GM23338 (cell line): ENCODE measurements around the gene TNFAIP8L3. TPM values are rescaled to one million over a fixed set of nuclear protein-coding genes. Genes with fewer than 3 reads are reported as not detected.

ENCODE experiments used
- ATAC-seq: fragments of 200-7000 bp; cut with Tn5 transposase; 3 replicates; pipeline ENCODE4 v1.9.1; 2020
- DNase-seq: peaks from one replicate; pipeline ENCODE4 v3.0.0-alpha.2; 2015; ENCODE audit warnings: low spot score
- H2AFZ ChIP-seq: fragments of 200-600 bp; sonication (generic); 2 replicates; pipeline ENCODE4 v1.8.0; 2016; ENCODE audit warnings: antibody characterized with exemption, mild to moderate bottlenecking, moderate library complexity
- H3F3A ChIP-seq: fragments of 200-600 bp; sonication (generic); replicated peaks from 2 replicates; pipeline ENCODE4 v1.8.0; 2017; ENCODE audit warnings: antibody characterized with exemption, mixed run types, low read depth
- H3K27ac ChIP-seq: fragments of 200-600 bp; sonication (generic); 2 replicates; pipeline ENCODE4 v1.6.1; 2016; ENCODE audit warnings: low read depth
- H3K27me3 ChIP-seq: fragments of 200-600 bp; sonication (generic); 2 replicates; pipeline ENCODE4 v1.8.0; 2016; ENCODE audit warnings: mild to moderate bottlenecking, mixed run types, moderate library complexity; ENCODE audit not compliant: insufficient read depth
- H3K36me3 ChIP-seq: fragments of 200-600 bp; sonication (generic); 2 replicates; pipeline ENCODE4 v1.8.0; 2016; ENCODE audit warnings: mild to moderate bottlenecking; ENCODE audit not compliant: insufficient read depth
- H3K4me1 ChIP-seq: fragments of 200-600 bp; sonication (generic); 2 replicates; pipeline ENCODE4 v1.8.0; 2016; ENCODE audit warnings: mild to moderate bottlenecking, moderate library complexity; ENCODE audit not compliant: insufficient read depth
- H3K4me2 ChIP-seq: fragments of 200-600 bp; sonication (generic); 2 replicates; pipeline ENCODE4 v1.7.1; 2017; ENCODE audit warnings: mixed run types
- H3K4me3 ChIP-seq: fragments of 200-600 bp; sonication (generic); 2 replicates; pipeline ENCODE4 v1.6.1; 2016; ENCODE audit warnings: mixed run types
- H3K79me2 ChIP-seq: fragments of 200-600 bp; sonication (generic); replicated peaks from 2 replicates; pipeline ENCODE4 v1.8.0; 2017; ENCODE audit warnings: mild to moderate bottlenecking; ENCODE audit not compliant: insufficient read depth
- H3K9me2 ChIP-seq: fragments of 200-600 bp; sonication (generic); 2 replicates; pipeline ENCODE4 v1.8.0; 2017; ENCODE audit not compliant: insufficient read depth
- H4K20me1 ChIP-seq: fragments of 200-600 bp; sonication (generic); replicated peaks from 2 replicates; pipeline ENCODE4 v1.8.0; 2017; ENCODE audit warnings: mild to moderate bottlenecking; ENCODE audit not compliant: insufficient read depth
- H3K27ac Mint-ChIP-seq: 2 replicates; pipeline ENCODE4 v1.8.0; 2020; ENCODE audit warnings: inconsistent platforms, mild to moderate bottlenecking, moderate library complexity, mixed read lengths
- H3K27me3 Mint-ChIP-seq: 3 replicates; pipeline ENCODE4 v1.8.0; 2022; ENCODE audit warnings: low read depth, mild to moderate bottlenecking, moderate library complexity, mixed read lengths, inconsistent platforms; ENCODE audit not compliant: insufficient read depth, poor library complexity
- H3K36me3 Mint-ChIP-seq: 3 replicates; pipeline ENCODE4 v1.8.0; 2021; ENCODE audit warnings: low read depth, mild to moderate bottlenecking, inconsistent platforms, moderate library complexity, mixed read lengths
- H3K4me1 Mint-ChIP-seq: 3 replicates; pipeline ENCODE4 v1.8.0; 2020; ENCODE audit warnings: mild to moderate bottlenecking, inconsistent platforms, mixed read lengths
- H3K4me3 Mint-ChIP-seq: 3 replicates; pipeline ENCODE4 v1.8.0; 2021; ENCODE audit warnings: moderate library complexity, mild to moderate bottlenecking, inconsistent platforms, mixed read lengths
- H3K9me3 Mint-ChIP-seq: 3 replicates; pipeline ENCODE4 v1.8.0; 2020; ENCODE audit warnings: moderate library complexity, mild to moderate bottlenecking, inconsistent platforms, mixed read lengths
- CREB1 ChIP-seq: fragments of 250-450 bp; sonication (Bioruptor Pico); IDR thresholded peaks from 2 replicates; pipeline ENCODE4 v1.5.0; 2020; ENCODE audit warnings: low read depth, mild to moderate bottlenecking, moderate library complexity
- EZH2 ChIP-seq: fragments of 200-600 bp; sonication (generic); IDR thresholded peaks from one replicate; pipeline ENCODE4 v1.8.0; 2017; ENCODE audit warnings: antibody characterized with exemption, mild to moderate bottlenecking, low read depth; ENCODE audit not compliant: unreplicated experiment
- EZH2phosphoT487 ChIP-seq: fragments of 200-600 bp; sonication (generic); IDR thresholded peaks from one replicate; pipeline ENCODE4 v1.8.1; 2018; ENCODE audit warnings: antibody characterized with exemption; ENCODE audit not compliant: unreplicated experiment
- JUNB ChIP-seq: IDR thresholded peaks from one replicate; pipeline ENCODE4 v1.6.1; 2016; ENCODE audit warnings: antibody characterized with exemption; ENCODE audit not compliant: unreplicated experiment
- NANOG ChIP-seq: IDR thresholded peaks from 2 replicates; pipeline ENCODE4 v1.6.1; 2016; ENCODE audit warnings: antibody characterized with exemption, borderline replicate concordance
- POLR2AphosphoS5 ChIP-seq: IDR thresholded peaks from 2 replicates; pipeline ENCODE4 v1.6.1; 2016; ENCODE audit warnings: antibody characterized with exemption, low read depth
- REST ChIP-seq: IDR thresholded peaks from one replicate; pipeline ENCODE4 v1.6.1; 2018; ENCODE audit warnings: antibody characterized with exemption; ENCODE audit not compliant: unreplicated experiment
- STAT1 ChIP-seq: IDR thresholded peaks from one replicate; pipeline ENCODE4 v1.6.1; 2016; ENCODE audit warnings: antibody characterized with exemption; ENCODE audit not compliant: unreplicated experiment
- ZNF114 ChIP-seq: fragments of 250-450 bp; sonication (Bioruptor Pico); IDR thresholded peaks from 2 replicates; pipeline ENCODE4 v1.5.0; 2020; ENCODE audit warnings: mild to moderate bottlenecking, moderate library complexity
- ZNF462 ChIP-seq: fragments of 250-450 bp; sonication (Bioruptor Pico); IDR thresholded peaks from 2 replicates; pipeline ENCODE4 v1.5.0; 2020; ENCODE audit warnings: mild to moderate bottlenecking, moderate library complexity
- polyA plus RNA-seq: library from polyadenylated mRNA; unstranded; fragments of >200 nt; fragmentation: Nextera tagmentation; extraction: Ambion mirVana; gene quantifications from 2 replicates; pipeline ENCODE4 v1.2.1, GENCODE V29; 2016
- total RNA-seq: library from RNA; depleted of rRNA; stranded (reverse); fragments of >200 nt; shearing (Covaris generic); gene quantifications from 2 replicates; pipeline ENCODE4 v1.2.3, GENCODE V29; 2014

Gene TNFAIP8L3
- total and polyA plus RNA-seq, 2 experiments from 2014 or later: 0.23 to 0.31 TPM

GRCh38 chr15:51046016-51046415 lies 48.7 kb downstream of the TNFAIP8L3 start:
- Histone ChIP-seq H3F3A (no peaks in the 10 kb centered on the region), H3K4me1 (peaks cover 27% of the 10 kb centered on the region), H3K27me3 (no peaks in the 10 kb centered on the region), H4K20me1 (no peaks in the 10 kb centered on the region), H2AFZ (no peak overlapping the region), H3K27ac (no peak overlapping the region), H3K9me2 (0 out of 2 replicates have a peak, but pooled peaks cover 3% of the 10 kb centered on the region), H3K4me2 (no peak overlapping the region), H3K79me2 (no peaks in the 10 kb centered on the region), H3K36me3 (no peaks in the 10 kb centered on the region), H3K4me3 (no peak overlapping the region)
- ATAC-seq: no peak
- Mint-ChIP-seq H3K27me3 (peaks cover 2% of the 10 kb centered on the region), H3K4me3 (no peak overlapping the region), H3K9me3 (no peaks in the 10 kb centered on the region), H3K4me1 (peaks cover 41% of the 10 kb centered on the region), H3K36me3 (no peaks in the 10 kb centered on the region), H3K27ac (no peak overlapping the region)
- DNase-seq: no peak
- TF ChIP-seq REST (no peak), CREB1 (no peak), JUNB (no peak), EZH2phosphoT487 (no peak)

GRCh38 chr15:51044037-51044727 lies 50.5 kb downstream of the TNFAIP8L3 start:
- ATAC-seq: no peak
- Histone ChIP-seq H3K4me1 (peaks cover 24% of the 10 kb centered on the region), H4K20me1 (no peaks in the 10 kb centered on the region), H3K27me3 (no peaks in the 10 kb centered on the region), H3F3A (no peaks in the 10 kb centered on the region), H3K27ac (no peak overlapping the region), H3K36me3 (no peaks in the 10 kb centered on the region), H2AFZ (no peak overlapping the region), H3K9me2 (0 out of 2 replicates have a peak, but pooled peaks cover 3% of the 10 kb centered on the region), H3K79me2 (no peaks in the 10 kb centered on the region; the same call in 1 of the 2 replicates), H3K4me3 (no peak overlapping the region), H3K4me2 (no peak overlapping the region)
- Mint-ChIP-seq H3K4me3 (no peak overlapping the region), H3K27me3 (peaks cover 2% of the 10 kb centered on the region), H3K9me3 (no peaks in the 10 kb centered on the region), H3K4me1 (peaks cover 43% of the 10 kb centered on the region), H3K36me3 (no peaks in the 10 kb centered on the region), H3K27ac (no peak overlapping the region; the same call in 1 of the 2 replicates)
- DNase-seq: no peak
- TF ChIP-seq CREB1 (no peak), NANOG (no peak), ZNF114 (no peak), JUNB (no peak), STAT1 (no peak), EZH2phosphoT487 (no peak), POLR2AphosphoS5 (no peak), EZH2 (no peak), ZNF462 (CRISPR knock-in tag) (no peak)
